H1 (cell line): Measurements from ENCODE around the gene SEL1L2. TPM values are rescaled to one million over a fixed set of nuclear protein-coding genes. Genes with fewer than 3 reads are reported as not detected.

ENCODE experiments used
- CTCF ChIA-PET: fragments of 300-600 bp; sonication (Branson Sonifier 250); formaldehyde crosslinking; loops from one replicate; lab custom pipeline; 2021; ENCODE audit not compliant: partially characterized antibody; lab: Charles Lee
- POLR2A ChIA-PET: fragments of 300-600 bp; sonication (Branson Sonifier 250); formaldehyde crosslinking; loops from one replicate; lab custom pipeline; 2021; ENCODE audit warnings: inconsistent platforms; ENCODE audit not compliant: partially characterized antibody; lab: Charles Lee
- DNase-seq, 2 experiments: peaks; one replicate each; pipeline versions ENCODE4 v3.0.0 to v3.0.0-alpha.2; 2010 to 2022; ENCODE audit warnings: low spot score in 2 of 2, low read depth in 1 of 2, mixed read lengths in 1 of 2
- FAIRE-seq: peaks from 2 replicates; lab custom pipeline; 2011; peaks lifted over from hg19 to GRCh38; lab: Jason Lieb, UNC
- H2AFZ ChIP-seq: 2 replicates; pipeline ENCODE4 v1.8.1; 2012; ENCODE audit warnings: low read length, inconsistent platforms
- H2AK5ac ChIP-seq: 2 replicates; pipeline ENCODE4 v1.6.1; 2013; ENCODE audit warnings: low read depth, low read length
- H2BK120ac ChIP-seq: replicated peaks from 2 replicates; pipeline ENCODE3; 2013; ENCODE audit warnings: low read depth, low read length, inconsistent platforms
- H2BK12ac ChIP-seq: 2 replicates; pipeline ENCODE4 v1.6.1; 2013; ENCODE audit warnings: low read depth, low read length
- H2BK15ac ChIP-seq: 2 replicates; pipeline ENCODE4 v1.6.1; 2013; ENCODE audit warnings: low read length
- H2BK20ac ChIP-seq: 2 replicates; pipeline ENCODE4 v1.6.1; 2013; ENCODE audit warnings: low read length
- H2BK5ac ChIP-seq: 2 replicates; pipeline ENCODE4 v1.6.1; 2013; ENCODE audit warnings: low read depth, low read length
- H3K14ac ChIP-seq: 2 replicates; pipeline ENCODE4 v1.6.1; 2013; ENCODE audit warnings: inconsistent platforms; ENCODE audit not compliant: insufficient read length
- H3K18ac ChIP-seq: 2 replicates; pipeline ENCODE4 v1.6.1; 2013; ENCODE audit warnings: low read length; ENCODE audit errors: extremely low read depth
- H3K23ac ChIP-seq: 2 replicates; pipeline ENCODE4 v1.6.1; 2013; ENCODE audit warnings: inconsistent platforms; ENCODE audit not compliant: insufficient read length
- H3K23me2 ChIP-seq: 2 replicates; pipeline ENCODE4 v1.6.1; 2013; ENCODE audit warnings: low read depth, low read length
- H3K27ac ChIP-seq: 2 replicates; pipeline ENCODE4 v1.6.1; 2011; ENCODE audit warnings: low read depth, low read length, inconsistent platforms
- H3K27me3 ChIP-seq, 4 experiments: replicated peaks in 1 of 4; 1 replicate in 1 of 4; 2 replicates in 3 of 4; pipeline versions ENCODE4 v1.6.1 to v1.8.1; 2011 to 2013; ENCODE audit warnings: low read length in 3 of 4, mild to moderate bottlenecking in 3 of 4, inconsistent platforms in 2 of 4, mixed read lengths in 2 of 4, moderate library complexity in 1 of 4; ENCODE audit not compliant: control insufficient read depth in 3 of 4, insufficient read depth in 3 of 4; ENCODE audit errors: extremely low read depth in 1 of 4
- H3K36me3 ChIP-seq, 4 experiments: 2 replicates each; pipeline versions ENCODE4 v1.6.1 to v1.8.1; 2011 to 2013; ENCODE audit warnings: mild to moderate bottlenecking in 4 of 4, low read length in 3 of 4, moderate library complexity in 2 of 4, control low read depth in 1 of 4, inconsistent platforms in 1 of 4; ENCODE audit not compliant: insufficient read depth in 4 of 4, control insufficient read depth in 2 of 4
- H3K4ac ChIP-seq: replicated peaks from 2 replicates; pipeline ENCODE3; 2013; ENCODE audit warnings: low read length, low read depth, mixed read lengths, inconsistent platforms; ENCODE audit not compliant: insufficient read length
- H3K4me1 ChIP-seq, 4 experiments: replicated peaks in 1 of 4; 1 replicate in 1 of 4; 2 replicates in 3 of 4; pipeline versions ENCODE4 v1.6.1 to v1.8.1; 2011 to 2013; ENCODE audit warnings: low read length in 3 of 4, inconsistent platforms in 2 of 4, mixed read lengths in 1 of 4; ENCODE audit not compliant: insufficient read depth in 4 of 4, control insufficient read depth in 3 of 4
- H3K4me2 ChIP-seq, 2 experiments: 2 replicates each; pipeline versions ENCODE4 v1.6.1 to v1.8.1; 2011 to 2013; ENCODE audit warnings: low read depth in 2 of 2, low read length in 2 of 2, control low read depth in 1 of 2, inconsistent platforms in 1 of 2, mild to moderate bottlenecking in 1 of 2; ENCODE audit not compliant: insufficient read depth in 1 of 2
- H3K4me3 ChIP-seq, 4 experiments: fragments of 200-600, 300-600 bp in 1 of 4; sonication (generic), shearing (Covaris generic), sonication (Bioruptor Twin) in 1 of 4; 2 replicates each; pipeline versions ENCODE4 v1.5.1 to v1.8.1; 2011 to 2016; ENCODE audit warnings: low read length in 4 of 4, low read depth in 3 of 4, control low read depth in 2 of 4, inconsistent platforms in 2 of 4, mild to moderate bottlenecking in 2 of 4, mixed read lengths in 1 of 4, moderate library complexity in 1 of 4; ENCODE audit not compliant: insufficient read depth in 2 of 4; ENCODE audit errors: extremely low read depth in 1 of 4
- H3K56ac ChIP-seq: replicated peaks from 2 replicates; pipeline ENCODE3; 2013; ENCODE audit warnings: low read depth, mild to moderate bottlenecking, mixed read lengths, low read length, inconsistent platforms; ENCODE audit not compliant: insufficient read length
- H3K79me1 ChIP-seq: 2 replicates; pipeline ENCODE4 v1.6.1; 2013; ENCODE audit warnings: low read depth, low read length, control low read depth
- H3K79me2 ChIP-seq, 2 experiments: 2 replicates each; pipeline versions ENCODE4 v1.6.1 to v1.8.1; 2012 to 2013; ENCODE audit warnings: low read length in 2 of 2, mild to moderate bottlenecking in 2 of 2, inconsistent platforms in 1 of 2; ENCODE audit not compliant: insufficient read depth in 2 of 2, control insufficient read depth in 1 of 2
- H3K9ac ChIP-seq, 4 experiments: replicated peaks in 1 of 4; 1 replicate in 1 of 4; 2 replicates in 3 of 4; pipeline versions ENCODE4 v1.6.1 to v1.8.1; 2011 to 2013; ENCODE audit warnings: low read depth in 3 of 4, low read length in 3 of 4, control low read depth in 2 of 4, mild to moderate bottlenecking in 2 of 4, moderate library complexity in 2 of 4, inconsistent platforms in 1 of 4; ENCODE audit errors: extremely low read depth in 1 of 4
- H3K9me3 ChIP-seq, 2 experiments: 2 replicates each; pipeline versions ENCODE4 v1.6.1 to v1.8.1; 2012 to 2013; ENCODE audit warnings: mild to moderate bottlenecking in 2 of 2, moderate library complexity in 2 of 2, control low read depth in 1 of 2, inconsistent platforms in 1 of 2, low read depth in 1 of 2, low read length in 1 of 2, mixed read lengths in 1 of 2; ENCODE audit not compliant: insufficient read depth in 2 of 2
- H4K20me1 ChIP-seq, 2 experiments: replicated peaks in 1 of 2; 2 replicates each; pipeline versions ENCODE3 to v1.8.1; 2011 to 2013; ENCODE audit warnings: inconsistent platforms in 2 of 2, low read length in 2 of 2, mild to moderate bottlenecking in 1 of 2; ENCODE audit not compliant: insufficient read depth in 2 of 2, control insufficient read depth in 1 of 2
- H4K5ac ChIP-seq: 2 replicates; pipeline ENCODE4 v1.6.1; 2013; ENCODE audit warnings: low read length, low read depth, mixed read lengths, inconsistent platforms; ENCODE audit not compliant: insufficient read length
- H4K8ac ChIP-seq: 2 replicates; pipeline ENCODE4 v1.8.0; 2013; ENCODE audit warnings: mild to moderate bottlenecking, moderate library complexity, low read length, inconsistent platforms; ENCODE audit not compliant: insufficient read depth; ENCODE audit errors: extremely low read depth
- H4K91ac ChIP-seq: replicated peaks from 2 replicates; pipeline ENCODE3; 2013; ENCODE audit warnings: low read length, mixed read lengths, inconsistent platforms; ENCODE audit not compliant: insufficient read length
- EP300 ChIP-seq, 2 experiments: IDR thresholded peaks; 1 replicate in 1 of 2; 2 replicates in 1 of 2; pipeline ENCODE4 v1.6.1; 2011 to 2012; ENCODE audit warnings: low read depth in 2 of 2, low read length in 2 of 2, mild to moderate bottlenecking in 2 of 2, borderline replicate concordance in 1 of 2, inconsistent platforms in 1 of 2, moderate library complexity in 1 of 2
- HDAC6 ChIP-seq: IDR thresholded peaks from one replicate; pipeline ENCODE4 v1.7.1; 2012; ENCODE audit warnings: low read depth, mild to moderate bottlenecking, inconsistent platforms, low read length, moderate library complexity
- NRF1 ChIP-seq: IDR thresholded peaks from 2 replicates; pipeline ENCODE4 v1.6.1; 2011; ENCODE audit warnings: mild to moderate bottlenecking, low read depth, low read length, improper control_type of control experiment
- SP1 ChIP-seq: IDR thresholded peaks from 2 replicates; pipeline ENCODE4 v1.6.1; 2011; ENCODE audit warnings: low read depth, low read length
- SUZ12 ChIP-seq: fragments of 200-600 bp; sonication (generic); IDR thresholded peaks from 2 replicates; pipeline ENCODE4 v1.6.1; 2012; ENCODE audit warnings: mild to moderate bottlenecking, inconsistent platforms, low read length, moderate library complexity, mixed read lengths
- WGBS, 2 experiments: shearing (Covaris generic) in 1 of 2; methylation state at CpG; one replicate each; pipeline versions ENCODE4 v1.1.6 to v1.1.7; 2013 to 2015; ENCODE audit warnings: low lambda C conversion rate in 2 of 2, mixed read lengths in 2 of 2, inconsistent platforms in 1 of 2, low coverage in 1 of 2, missing lambda C conversion rate in 1 of 2; ENCODE audit not compliant: insufficient replicate concordance in 2 of 2, insufficient coverage in 1 of 2, insufficient read length in 1 of 2; ENCODE audit errors: extremely low coverage in 1 of 2, missing lambda C conversion rate in 1 of 2; 5-methylcytosine and 5-hydroxymethylcytosine counted together
- polyA plus RNA-seq, 7 experiments: library from polyadenylated mRNA; depleted of rRNA in 3 of 7; stranded (reverse) in 5 of 7; unstranded in 2 of 7; fragments of >200 nt in 5 of 7; fragments of 200-250 nt in 2 of 7; gene quantifications; 1 replicate in 5 of 7; 2 replicates in 1 of 7; 4 replicates in 1 of 7; pipeline versions ENCODE4 v1.2.1 to v1.2.3, GENCODE V29; 2011 to 2013; ENCODE audit warnings: missing spikeins in 2 of 7, mixed read lengths in 2 of 7
- total RNA-seq: library from RNA; stranded (reverse); fragmentation: NEBNext Ultra II Directional; extraction: Animal tissue kit (Norgen Biotek cat#: 25700); gene quantifications from 2 replicates; pipeline ENCODE4 v1.2.1, GENCODE V29; 2021
- TF ChIP-seq, protein P1 (sequence below): IDR thresholded peaks from 2 replicates; pipeline ENCODE4 v1.6.1; 2012; ENCODE audit warnings: low read length, inconsistent platforms
- TF ChIP-seq, protein P2 (sequence below), 3 experiments: IDR thresholded peaks; 1 replicate in 2 of 3; 2 replicates in 1 of 3; pipeline versions ENCODE4 v1.5.1 to v1.6.1; 2011; ENCODE audit warnings: low read length in 3 of 3, mild to moderate bottlenecking in 3 of 3, inconsistent platforms in 2 of 3, low read depth in 1 of 3, moderate library complexity in 1 of 3; ENCODE audit not compliant: insufficient read depth in 1 of 3; ENCODE audit errors: control extremely low read depth in 1 of 3
- TF ChIP-seq, protein P3 (sequence below): IDR thresholded peaks from 2 replicates; pipeline ENCODE4 v1.6.1; 2011; ENCODE audit warnings: low read depth, mild to moderate bottlenecking, low read length; ENCODE audit not compliant: insufficient read depth

The SEL1L2 gene
- total and polyA plus RNA-seq, 2 of the 8 experiments (the other 6 are each of a cell fraction or from before 2014, with no cell fraction given) = not detected

DNA sequence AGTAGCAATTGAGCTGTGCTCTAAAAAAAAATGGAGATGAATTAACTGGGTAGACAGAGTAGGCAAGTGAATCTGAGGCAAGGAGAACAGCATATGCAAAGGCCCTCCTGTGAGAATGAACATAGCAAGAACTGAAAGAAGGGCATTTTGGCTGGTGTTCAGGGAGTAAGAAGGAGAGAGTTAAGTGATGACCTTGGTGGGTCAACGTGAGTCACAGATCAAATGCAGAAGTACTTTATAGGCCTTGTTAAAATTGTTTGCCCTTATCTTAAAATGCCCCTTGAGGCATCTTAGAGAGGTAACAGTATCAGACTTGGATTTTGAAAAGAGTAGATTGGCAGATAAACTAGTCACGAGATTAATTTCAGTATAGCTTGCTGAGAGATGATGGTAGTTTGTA is 181.0 kb downstream of the SEL1L2 start:
- H2AK5ac ChIP-seq = no peak overlapping the region
- H3K27me3 ChIP-seq = no peaks in the 10 kb centered on the region
- FAIRE-seq = no peak
- no peak overlapping the region for H2BK5ac ChIP-seq
- no peak overlapping the region for H3K18ac ChIP-seq
- no peak overlapping the region for H3K4me3 ChIP-seq
- H3K27ac ChIP-seq = no peak overlapping the region
- H4K20me1 ChIP-seq = no peaks in the 10 kb centered on the region
- POLR2A ChIA-PET = interaction anchor here (0.7 to 1.8 kb wide), 4 partner anchors 9 to 24 kb away, joined by 3 to 5 read pairs (median 4); no protein-coding TSS in a partner anchor
- H3K79me1 ChIP-seq = no peaks in the 10 kb centered on the region
- H3K23me2 ChIP-seq = 0 out of 2 replicates have a peak, but pooled peaks cover 2% of the 10 kb centered on the region
- H3K4me2 ChIP-seq = no peak overlapping the region
- H2BK20ac ChIP-seq = no peak overlapping the region
- H3K36me3 ChIP-seq = peaks cover 18 to 62% (median 44%) of the 10 kb centered on the region in 4 experiments
- no peaks in the 10 kb centered on the region for H3K9me3 ChIP-seq
- H3K14ac ChIP-seq = no peak overlapping the region
- H4K91ac ChIP-seq = no peak overlapping the region
- H3K4ac ChIP-seq = no peak overlapping the region
- no peak for DNase-seq
- H3K4me1 ChIP-seq = no peaks in the 10 kb centered on the region
- no peak overlapping the region for H4K5ac ChIP-seq
- H3K56ac ChIP-seq = no peak overlapping the region
- H3K9ac ChIP-seq = no peak overlapping the region
- WGBS, 2 experiments = 86% methylated on average over 2 of the region's 2 CpGs; no CpG with 5 or more reads in 1 of the 2 experiments
- H2AFZ ChIP-seq = no peak overlapping the region
- CTCF ChIA-PET = interaction anchor here (1.3 to 2.1 kb wide), 2 partner anchors 10 to 17 kb away, joined by 4 to 12 read pairs; no protein-coding TSS in a partner anchor
- H3K79me2 ChIP-seq = no peaks in the 10 kb centered on the region
- H2BK15ac ChIP-seq = no peak overlapping the region
- no peak overlapping the region for H2BK12ac ChIP-seq
- H4K8ac ChIP-seq = no peak overlapping the region
- no peak overlapping the region for H3K23ac ChIP-seq
- H2BK120ac ChIP-seq = no peak overlapping the region
- TF ChIP-seq NRF1 (no peak), HDAC6 (no peak), SUZ12 (no peak), EP300 (IDR thresholded peaks at IDR 0.05; ENCODE audit: borderline replicate concordance in 1 of 2, low read depth in 2 of 2, low read length in 2 of 2) (no peak), SP1 (no peak)
- TF ChIP-seq, protein P1, sequence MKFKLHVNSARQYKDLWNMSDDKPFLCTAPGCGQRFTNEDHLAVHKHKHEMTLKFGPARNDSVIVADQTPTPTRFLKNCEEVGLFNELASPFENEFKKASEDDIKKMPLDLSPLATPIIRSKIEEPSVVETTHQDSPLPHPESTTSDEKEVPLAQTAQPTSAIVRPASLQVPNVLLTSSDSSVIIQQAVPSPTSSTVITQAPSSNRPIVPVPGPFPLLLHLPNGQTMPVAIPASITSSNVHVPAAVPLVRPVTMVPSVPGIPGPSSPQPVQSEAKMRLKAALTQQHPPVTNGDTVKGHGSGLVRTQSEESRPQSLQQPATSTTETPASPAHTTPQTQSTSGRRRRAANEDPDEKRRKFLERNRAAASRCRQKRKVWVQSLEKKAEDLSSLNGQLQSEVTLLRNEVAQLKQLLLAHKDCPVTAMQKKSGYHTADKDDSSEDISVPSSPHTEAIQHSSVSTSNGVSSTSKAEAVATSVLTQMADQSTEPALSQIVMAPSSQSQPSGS = no peak
- TF ChIP-seq, protein P2, sequence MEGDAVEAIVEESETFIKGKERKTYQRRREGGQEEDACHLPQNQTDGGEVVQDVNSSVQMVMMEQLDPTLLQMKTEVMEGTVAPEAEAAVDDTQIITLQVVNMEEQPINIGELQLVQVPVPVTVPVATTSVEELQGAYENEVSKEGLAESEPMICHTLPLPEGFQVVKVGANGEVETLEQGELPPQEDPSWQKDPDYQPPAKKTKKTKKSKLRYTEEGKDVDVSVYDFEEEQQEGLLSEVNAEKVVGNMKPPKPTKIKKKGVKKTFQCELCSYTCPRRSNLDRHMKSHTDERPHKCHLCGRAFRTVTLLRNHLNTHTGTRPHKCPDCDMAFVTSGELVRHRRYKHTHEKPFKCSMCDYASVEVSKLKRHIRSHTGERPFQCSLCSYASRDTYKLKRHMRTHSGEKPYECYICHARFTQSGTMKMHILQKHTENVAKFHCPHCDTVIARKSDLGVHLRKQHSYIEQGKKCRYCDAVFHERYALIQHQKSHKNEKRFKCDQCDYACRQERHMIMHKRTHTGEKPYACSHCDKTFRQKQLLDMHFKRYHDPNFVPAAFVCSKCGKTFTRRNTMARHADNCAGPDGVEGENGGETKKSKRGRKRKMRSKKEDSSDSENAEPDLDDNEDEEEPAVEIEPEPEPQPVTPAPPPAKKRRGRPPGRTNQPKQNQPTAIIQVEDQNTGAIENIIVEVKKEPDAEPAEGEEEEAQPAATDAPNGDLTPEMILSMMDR (IDR thresholded peaks at IDR 0.05; ENCODE audit: control extremely low read depth in 1 of 3, insufficient read depth in 1 of 3, low read depth in 1 of 3, low read length in 3 of 3) = no peak
- TF ChIP-seq, protein P3, sequence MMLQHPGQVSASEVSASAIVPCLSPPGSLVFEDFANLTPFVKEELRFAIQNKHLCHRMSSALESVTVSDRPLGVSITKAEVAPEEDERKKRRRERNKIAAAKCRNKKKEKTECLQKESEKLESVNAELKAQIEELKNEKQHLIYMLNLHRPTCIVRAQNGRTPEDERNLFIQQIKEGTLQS = no peak
